Mesendoderm (in vitro differentiated cells): ENCODE measurements around the gene NCOA1.
"Not testable (repeated sequence)": the region's sequence is repeated elsewhere in the genome, so short reads cannot be mapped to it uniquely, and the experiment has no call there.

Experiments used
- DNase-seq: peaks from one replicate; pipeline ENCODE4 v3.0.0; 2013
- H2AK5ac ChIP-seq: 2 replicates; pipeline ENCODE4 v1.6.1; 2013; ENCODE audit warnings: low read length, inconsistent platforms
- H2BK120ac ChIP-seq: 2 replicates; pipeline ENCODE4 v1.6.1; 2013; ENCODE audit warnings: low read depth, mild to moderate bottlenecking, low read length, moderate library complexity, mixed read lengths
- H2BK15ac ChIP-seq: replicated peaks from 2 replicates; pipeline ENCODE4 v1.6.1; 2013; ENCODE audit warnings: low read depth, mild to moderate bottlenecking, moderate library complexity
- H2BK5ac ChIP-seq: 2 replicates; pipeline ENCODE4 v1.6.1; 2013; ENCODE audit warnings: low read length, inconsistent platforms
- H3K18ac ChIP-seq: 2 replicates; pipeline ENCODE4 v1.6.1; 2013; ENCODE audit warnings: mild to moderate bottlenecking, low read length, mixed read lengths
- H3K23ac ChIP-seq: one replicate; pipeline ENCODE4 v1.6.1; 2013; ENCODE audit warnings: low read length
- H3K27ac ChIP-seq: 2 replicates; pipeline ENCODE4 v1.5.1; 2013; ENCODE audit warnings: low read depth, mild to moderate bottlenecking, inconsistent platforms, low read length, moderate library complexity
- H3K27me3 ChIP-seq: 2 replicates; pipeline ENCODE4 v1.6.1; 2013; ENCODE audit warnings: low read length, control low read depth, mild to moderate bottlenecking, inconsistent platforms; ENCODE audit not compliant: insufficient read depth, poor library complexity
- H3K36me3 ChIP-seq: 2 replicates; pipeline ENCODE4 v1.6.1; 2013; ENCODE audit warnings: low read length, inconsistent platforms; ENCODE audit not compliant: control insufficient read depth, insufficient read depth
- H3K4ac ChIP-seq: one replicate; pipeline ENCODE4 v1.6.1; 2013; ENCODE audit warnings: low read depth, mild to moderate bottlenecking, low read length, moderate library complexity
- H3K4me1 ChIP-seq: 2 replicates; pipeline ENCODE4 v1.6.1; 2013; ENCODE audit warnings: low read depth, low read length, inconsistent platforms; ENCODE audit not compliant: control insufficient read depth
- H3K4me2 ChIP-seq: 2 replicates; pipeline ENCODE4 v1.6.1; 2013; ENCODE audit warnings: low read length
- H3K4me3 ChIP-seq: 2 replicates; pipeline ENCODE4 v1.5.1; 2013; ENCODE audit warnings: mild to moderate bottlenecking, low read length
- H3K56ac ChIP-seq: one replicate; pipeline ENCODE4 v1.6.1; 2013; ENCODE audit warnings: low read length
- H3K79me1 ChIP-seq: 2 replicates; pipeline ENCODE4 v1.6.1; 2013; ENCODE audit warnings: low read length, inconsistent platforms
- H3K79me2 ChIP-seq: 2 replicates; pipeline ENCODE4 v1.6.1; 2013; ENCODE audit warnings: mild to moderate bottlenecking, low read length; ENCODE audit not compliant: control insufficient read depth, insufficient read depth
- H3K9ac ChIP-seq: 2 replicates; pipeline ENCODE4 v1.6.1; 2013; ENCODE audit warnings: low read length, inconsistent platforms
- H4K5ac ChIP-seq: one replicate; pipeline ENCODE4 v1.6.1; 2013; ENCODE audit warnings: low read length
- H4K8ac ChIP-seq: one replicate; pipeline ENCODE4 v1.6.1; 2013; ENCODE audit warnings: low read depth, mild to moderate bottlenecking, control low read depth, low read length, moderate library complexity
- WGBS: extraction: QIAGEN DNeasy Blood & Tissue Kit; methylation state at CpG from one replicate; pipeline ENCODE4 v1.1.7; 2013; ENCODE audit warnings: low lambda C conversion rate, missing lambda C conversion rate; ENCODE audit not compliant: insufficient coverage; ENCODE audit errors: extremely low coverage; 5-methylcytosine and 5-hydroxymethylcytosine counted together

The NCOA1 gene

GRCh38 chr2:24461685-24462084 lies 29.4 kb upstream of the NCOA1 start:
- Histone ChIP-seq H4K5ac (no peak overlapping the region), H3K18ac (no peak overlapping the region), H3K36me3 (no peaks in the 10 kb centered on the region), H3K56ac (no peak overlapping the region), H2AK5ac (no peak overlapping the region), H3K79me1 (no peaks in the 10 kb centered on the region), H3K27ac (no peak overlapping the region), H3K79me2 (no peaks in the 10 kb centered on the region), H3K4me1 (no peaks in the 10 kb centered on the region), H3K4me2 (no peak overlapping the region), H3K9ac (no peak overlapping the region), H3K23ac (no peak overlapping the region), H3K4me3 (no peak overlapping the region), H2BK120ac (no peak overlapping the region), H3K27me3 (no peaks in the 10 kb centered on the region), H2BK15ac (no peak overlapping the region), H3K4ac (no peak overlapping the region), H2BK5ac (no peak overlapping the region), H4K8ac (no peak overlapping the region)
- WGBS: no CpG with 5 or more reads among the region's 2 CpGs
- no peak for DNase-seq

- H3K4me1 ChIP-seq: peaks cover 4% of the 10 kb centered on the region
- no peak overlapping the region for H4K5ac ChIP-seq
- no peaks in the 10 kb centered on the region for H3K27me3 ChIP-seq
- H2BK15ac ChIP-seq: no peak overlapping the region
- no peak overlapping the region for H3K4ac ChIP-seq
- H3K4me3 ChIP-seq: no peak overlapping the region
- no CpG with 5 or more reads among the region's 1 CpG for WGBS
- no peak for DNase-seq
- no peak overlapping the region for H2BK5ac ChIP-seq
- H3K56ac ChIP-seq: no peak overlapping the region
- H3K79me1 ChIP-seq: no peaks in the 10 kb centered on the region
- no peaks in the 10 kb centered on the region for H3K79me2 ChIP-seq
- H4K8ac ChIP-seq: no peak overlapping the region
- no peak overlapping the region for H3K27ac ChIP-seq
- H3K4me2 ChIP-seq: no peak overlapping the region
- H3K9ac ChIP-seq: no peak overlapping the region
- no peak overlapping the region for H3K18ac ChIP-seq
- H3K36me3 ChIP-seq: no peaks in the 10 kb centered on the region
- no peak overlapping the region for H2BK120ac ChIP-seq
- no peak overlapping the region for H2AK5ac ChIP-seq
- no peak overlapping the region for H3K23ac ChIP-seq
Observed at GRCh38 chr2:24463271-24463670, 27.8 kb upstream of the NCOA1 start.

GRCh38 chr2:24466871-24467870 lies 23.9 kb upstream of the NCOA1 start:
- peak overlapping the region; percentile 1 for H3K56ac ChIP-seq
- no peak overlapping the region for H3K4me2 ChIP-seq
- H4K5ac ChIP-seq: no peak overlapping the region
- no peaks in the 10 kb centered on the region for H3K79me1 ChIP-seq
- no peaks in the 10 kb centered on the region for H3K36me3 ChIP-seq
- H3K27ac ChIP-seq: no peak overlapping the region
- DNase-seq: peak; percentile 65
- H3K18ac ChIP-seq: no peak overlapping the region
- H3K4ac ChIP-seq: no peak overlapping the region
- no peak overlapping the region for H2BK120ac ChIP-seq
- H2AK5ac ChIP-seq: no peak overlapping the region
- no CpG with 5 or more reads among the region's 7 CpGs for WGBS
- H2BK15ac ChIP-seq: no peak overlapping the region
- H3K9ac ChIP-seq: no peak overlapping the region
- no peak overlapping the region for H2BK5ac ChIP-seq
- no peak overlapping the region for H3K23ac ChIP-seq
- H3K79me2 ChIP-seq: no peaks in the 10 kb centered on the region
- no peaks in the 10 kb centered on the region for H3K27me3 ChIP-seq
- no peak overlapping the region for H3K4me3 ChIP-seq
- H3K4me1 ChIP-seq: peaks cover 4% of the 10 kb centered on the region
- H4K8ac ChIP-seq: no peak overlapping the region

- H2BK5ac ChIP-seq, H4K8ac ChIP-seq, H3K4me1 ChIP-seq, H3K18ac ChIP-seq, H3K79me2 ChIP-seq, H3K4ac ChIP-seq, H3K9ac ChIP-seq, H3K27ac ChIP-seq, H2BK120ac ChIP-seq, H3K4me3 ChIP-seq, DNase-seq, H3K23ac ChIP-seq, H3K27me3 ChIP-seq, H3K56ac ChIP-seq, H3K4me2 ChIP-seq, H3K79me1 ChIP-seq, H4K5ac ChIP-seq, H3K36me3 ChIP-seq, H2AK5ac ChIP-seq, H2BK15ac ChIP-seq: not testable (repeated sequence)
- WGBS: no CpG with 5 or more reads among the region's 1 CpG
Observed at GRCh38 chr2:24468453-24468852, 22.6 kb upstream of the NCOA1 start.

GRCh38 chr2:24469148-24469650 lies 21.9 kb upstream of the NCOA1 start:
- Histone ChIP-seq H2BK5ac (no peak overlapping the region), H2BK15ac (no peak overlapping the region), H2BK120ac (no peak overlapping the region), H3K9ac (no peak overlapping the region), H3K27ac (no peak overlapping the region), H3K79me2 (no peaks in the 10 kb centered on the region), H2AK5ac (no peak overlapping the region), H3K4ac (no peak overlapping the region), H3K23ac (no peak overlapping the region), H3K4me2 (no peak overlapping the region), H3K4me1 (peaks cover 4% of the 10 kb centered on the region), H4K8ac (no peak overlapping the region), H3K36me3 (no peaks in the 10 kb centered on the region), H3K79me1 (no peaks in the 10 kb centered on the region), H4K5ac (no peak overlapping the region), H3K56ac (no peak overlapping the region), H3K18ac (no peak overlapping the region), H3K27me3 (no peaks in the 10 kb centered on the region), H3K4me3 (no peak overlapping the region)
- WGBS: 100% methylated on average over 1 of the region's 2 CpGs
- DNase-seq: no peak
